NOMO-1 (cell line): ENCODE measurements around the gene SMAD3.

Experiments used
- DNase-seq, 2 experiments: peaks; one replicate each; lab custom pipeline; 2025; ENCODE audit not compliant: unreplicated experiment in 2 of 2; lab: John Stamatoyannopoulos, UW

The SMAD3 gene

DNA sequence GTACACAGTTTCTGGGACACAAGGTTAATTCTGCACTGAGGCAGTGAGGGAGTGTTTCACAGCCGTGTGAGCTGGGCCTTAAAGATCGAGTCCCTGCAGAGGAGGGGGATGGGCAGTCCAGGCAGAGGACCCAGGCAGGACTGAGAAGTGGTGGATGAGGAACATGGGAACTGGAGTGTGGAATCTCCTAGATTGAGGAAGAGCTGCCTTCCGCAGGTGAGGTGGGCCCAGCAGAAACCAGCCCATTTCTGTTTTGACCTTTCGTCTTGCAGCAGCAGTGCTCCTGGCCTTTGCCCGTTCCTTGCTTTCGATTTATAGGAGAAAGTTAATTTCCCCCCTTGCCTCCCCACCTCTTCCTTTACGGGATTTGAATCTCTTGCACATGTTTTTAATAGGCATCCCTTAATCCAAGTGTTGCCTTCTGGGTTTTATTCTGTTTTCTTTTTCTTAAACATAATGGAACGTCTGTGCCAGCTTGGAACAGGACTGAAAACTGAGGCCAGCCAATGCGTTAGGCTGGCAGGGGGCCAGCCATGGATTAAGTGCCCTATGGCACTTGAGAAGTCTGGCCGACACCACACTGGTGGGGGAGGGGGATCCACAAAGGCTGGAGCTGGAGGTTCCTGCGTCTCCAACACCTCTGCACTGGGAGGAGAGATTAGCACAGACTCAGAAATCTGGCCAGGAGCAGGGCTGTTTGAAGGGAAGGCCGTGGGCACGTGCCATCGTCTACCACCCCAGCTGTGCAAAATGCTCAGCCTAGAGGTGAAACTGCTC, 111.0 kb downstream of the SMAD3 start:
- no peak for DNase-seq

DNA sequence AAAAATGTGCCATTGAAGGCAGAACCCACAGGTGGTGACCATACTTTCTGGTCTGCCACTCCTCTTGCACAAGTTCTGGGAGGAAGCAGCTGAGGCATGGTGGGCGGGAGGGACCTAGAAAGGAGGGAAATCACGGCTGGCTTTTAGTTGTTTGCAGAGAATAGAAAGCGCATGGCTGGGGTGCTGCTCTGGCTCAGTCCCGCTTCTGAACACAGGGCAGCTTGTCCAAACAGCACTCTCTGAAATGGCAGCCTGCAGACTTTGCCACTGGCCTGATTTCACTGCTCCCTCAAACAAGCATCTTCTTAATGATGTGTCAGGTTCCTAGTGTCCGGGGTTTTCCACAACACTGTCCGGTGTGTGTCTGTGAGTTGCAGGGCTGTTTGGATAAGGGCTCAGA, 112.3 kb downstream of the SMAD3 start:
- peak in 1 of 2 experiments; percentile 23 for DNase-seq

DNA sequence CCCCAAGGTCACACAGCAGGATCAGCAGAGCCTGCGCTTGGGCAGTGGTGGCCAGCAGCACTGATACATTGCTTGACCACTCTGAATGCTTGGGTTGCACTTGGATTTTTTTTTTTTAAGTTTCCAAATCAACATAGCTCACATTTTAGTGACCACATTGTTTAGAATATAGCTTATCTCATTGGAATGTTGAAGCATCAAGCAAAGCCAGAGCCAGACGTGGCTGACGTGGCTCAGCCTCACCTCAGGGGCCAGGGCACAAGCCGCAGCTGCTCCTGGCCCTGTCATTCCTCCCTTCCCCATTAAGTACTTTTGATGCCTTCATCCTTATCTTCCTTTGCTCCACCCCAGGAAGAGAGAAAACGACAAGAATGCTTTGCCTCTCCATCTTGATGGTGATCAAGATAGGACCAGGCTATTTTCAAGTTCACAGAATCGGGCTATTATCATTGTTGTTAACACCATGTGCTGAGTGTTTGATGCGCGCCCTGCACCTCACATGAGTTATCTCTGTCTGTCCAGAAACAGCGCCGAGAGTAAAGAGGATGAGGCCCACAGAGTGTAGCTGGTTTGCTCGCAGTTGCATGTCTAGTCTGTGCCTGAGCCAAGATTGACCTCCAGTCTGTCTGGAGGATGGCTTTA, 113.3 kb downstream of the SMAD3 start:
- no peak for DNase-seq

DNA sequence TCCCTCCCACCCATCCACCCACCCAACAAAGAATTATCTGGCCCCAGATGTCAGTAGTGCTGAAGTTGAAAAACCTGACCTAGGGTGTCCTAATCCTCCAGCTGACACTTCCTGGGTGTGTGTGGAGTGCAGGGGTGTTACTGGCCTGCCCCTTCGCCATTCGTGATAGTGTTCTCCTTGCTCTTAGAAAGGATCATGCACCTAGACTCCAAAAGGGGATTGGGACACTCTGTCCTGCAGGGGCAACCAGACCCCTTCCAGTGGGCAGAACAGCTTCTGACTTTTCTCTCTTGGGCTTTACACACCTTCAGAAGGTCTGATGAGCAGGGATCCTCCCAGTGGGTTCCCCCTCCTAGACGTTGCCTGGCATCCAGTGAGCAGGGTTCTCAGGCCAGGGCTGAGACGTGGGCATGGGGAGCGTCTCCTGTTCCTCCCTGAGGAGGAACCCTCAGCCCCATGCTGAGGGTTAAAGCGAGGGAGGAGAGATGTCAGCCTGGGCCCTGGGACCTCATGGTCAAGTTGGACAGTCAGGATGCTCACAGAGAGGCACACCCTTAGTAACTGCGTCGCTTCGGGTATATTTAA, 114.1 kb downstream of the SMAD3 start:
- no peak for DNase-seq

DNA sequence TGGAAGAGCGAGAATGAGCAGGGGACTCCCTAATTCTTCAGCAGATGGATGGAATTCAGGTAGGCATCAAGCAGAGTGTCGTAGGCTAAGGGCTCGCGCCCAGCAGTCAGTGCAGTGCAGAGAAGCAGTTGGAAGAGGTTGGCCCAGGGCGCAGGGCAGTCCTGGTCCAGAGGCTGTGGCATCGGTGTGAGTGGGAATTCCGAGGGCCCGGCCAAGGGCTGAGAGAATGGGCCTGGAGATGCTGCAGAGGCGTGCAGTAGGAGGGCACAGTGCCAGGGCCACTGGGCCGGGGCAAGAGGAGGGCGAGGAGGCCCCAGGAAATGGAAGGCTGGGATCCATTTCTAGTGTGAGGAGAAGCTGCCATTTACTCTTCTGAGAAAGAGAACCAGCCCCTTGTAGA, 114.6 kb downstream of the SMAD3 start:
- DNase-seq, result no peak

DNA sequence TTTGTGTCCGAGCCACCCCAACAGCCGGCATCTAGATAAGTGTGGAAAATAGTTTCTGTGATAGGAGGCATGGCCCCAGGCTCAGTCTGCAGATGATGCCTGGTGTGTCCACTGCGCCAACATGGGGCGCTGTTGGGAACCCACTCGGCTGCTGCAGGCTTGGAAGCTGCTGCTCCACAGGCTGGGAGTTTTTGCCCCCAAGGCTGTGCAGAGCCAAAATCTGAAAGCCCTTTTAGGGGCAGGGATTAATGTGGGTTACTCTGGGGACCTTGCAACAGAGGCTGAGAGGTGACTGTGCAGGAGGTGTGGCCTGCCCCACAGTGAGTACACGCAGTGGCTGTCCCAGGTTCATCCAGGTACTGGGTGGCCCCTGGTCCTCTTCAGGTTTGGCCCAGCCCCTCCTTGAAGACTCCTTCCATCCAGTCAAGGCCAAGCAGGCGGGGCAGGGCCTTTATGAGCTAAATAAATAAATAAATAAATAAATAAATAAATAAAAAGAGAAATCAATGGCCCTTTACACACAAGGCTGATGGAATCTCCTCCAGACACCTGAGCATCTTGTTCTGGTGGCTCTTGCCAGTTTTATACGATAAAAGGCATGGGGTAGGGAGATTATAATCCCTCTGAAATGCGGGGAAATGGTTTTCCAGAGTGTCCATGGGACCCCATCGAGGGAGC, 115.3 kb downstream of the SMAD3 start:
- no peak for DNase-seq

DNA sequence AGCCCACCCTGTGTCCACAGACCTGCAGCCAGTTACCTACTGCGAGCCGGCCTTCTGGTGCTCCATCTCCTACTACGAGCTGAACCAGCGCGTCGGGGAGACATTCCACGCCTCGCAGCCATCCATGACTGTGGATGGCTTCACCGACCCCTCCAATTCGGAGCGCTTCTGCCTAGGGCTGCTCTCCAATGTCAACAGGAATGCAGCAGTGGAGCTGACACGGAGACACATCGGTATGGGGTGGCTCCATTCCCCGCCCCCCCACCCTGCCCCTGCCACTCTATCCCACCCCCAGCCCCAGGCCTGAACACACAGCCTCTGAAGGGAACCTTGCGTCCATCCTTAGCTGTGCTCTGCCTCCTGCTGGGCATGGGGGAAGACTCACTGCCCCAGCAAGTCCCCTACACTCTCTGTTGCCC, 115.8 kb downstream of the SMAD3 start:
- DNase-seq, result no peak

DNA sequence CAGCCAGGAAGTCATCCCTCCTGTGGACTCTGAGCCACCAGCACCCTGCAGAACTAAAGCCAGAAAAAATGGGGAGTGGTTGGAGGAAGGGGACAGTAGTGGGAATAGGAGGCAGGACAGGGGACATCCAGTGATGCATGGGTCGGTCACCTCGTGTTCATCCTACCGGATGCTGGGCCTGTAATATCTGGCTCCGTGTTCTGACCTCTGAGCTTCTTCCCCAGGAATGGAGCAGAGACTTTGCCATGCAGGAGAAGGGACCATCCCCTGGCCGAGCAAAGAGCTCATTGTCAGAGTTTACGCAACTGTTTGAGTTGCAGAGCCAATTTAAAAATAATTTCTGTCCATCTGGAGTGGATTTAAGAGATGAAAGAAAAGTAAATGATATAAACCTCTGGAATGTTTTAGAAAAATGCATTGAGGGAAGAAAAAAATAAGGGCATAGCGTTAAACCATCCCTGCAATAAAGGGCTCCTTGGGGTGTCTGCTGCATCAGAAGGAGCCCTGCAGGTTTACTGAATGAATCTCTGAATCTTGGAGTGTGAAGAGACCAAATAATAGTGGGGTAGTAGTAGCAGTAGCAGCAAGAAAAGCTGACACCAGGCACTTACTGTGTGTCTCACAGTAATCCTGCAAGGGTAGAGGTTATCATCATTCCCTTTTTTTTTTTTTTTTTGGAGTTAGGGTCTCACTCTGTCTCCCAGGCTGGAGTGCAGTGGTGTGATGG, 118.2 kb downstream of the SMAD3 start:
- no peak for DNase-seq

DNA sequence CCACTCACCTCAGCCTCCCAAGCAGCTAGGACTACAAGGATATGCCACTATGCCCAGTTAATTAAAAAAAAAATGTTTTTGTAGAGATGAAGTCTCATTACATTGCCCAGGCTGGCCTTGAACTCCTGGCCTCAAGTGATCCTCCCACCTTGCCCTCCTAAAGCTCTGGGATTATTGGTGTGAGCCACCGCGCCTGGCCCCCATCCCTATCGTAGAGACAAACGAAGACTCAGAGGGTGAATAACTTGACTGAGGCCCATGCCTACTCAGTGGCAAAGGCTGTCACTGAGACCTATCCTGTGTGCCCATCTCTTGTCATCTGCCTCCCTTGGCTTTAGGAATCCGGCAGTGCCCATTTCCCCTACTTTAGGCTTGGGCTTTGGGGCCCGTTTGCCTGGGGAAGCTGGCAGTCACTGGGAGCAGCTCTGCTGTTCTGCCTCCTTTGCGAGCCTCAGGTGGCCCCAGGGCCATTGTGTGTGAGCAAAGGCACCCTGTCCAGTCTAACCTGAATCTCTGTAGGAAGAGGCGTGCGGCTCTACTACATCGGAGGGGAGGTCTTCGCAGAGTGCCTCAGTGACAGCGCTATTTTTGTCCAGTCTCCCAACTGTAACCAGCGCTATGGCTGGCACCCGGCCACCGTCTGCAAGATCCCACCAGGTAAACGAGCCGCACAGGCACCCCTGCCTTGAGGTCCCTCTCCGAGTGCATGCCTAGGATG, 119.0 kb downstream of the SMAD3 start:
- DNase-seq, result no peak

DNA sequence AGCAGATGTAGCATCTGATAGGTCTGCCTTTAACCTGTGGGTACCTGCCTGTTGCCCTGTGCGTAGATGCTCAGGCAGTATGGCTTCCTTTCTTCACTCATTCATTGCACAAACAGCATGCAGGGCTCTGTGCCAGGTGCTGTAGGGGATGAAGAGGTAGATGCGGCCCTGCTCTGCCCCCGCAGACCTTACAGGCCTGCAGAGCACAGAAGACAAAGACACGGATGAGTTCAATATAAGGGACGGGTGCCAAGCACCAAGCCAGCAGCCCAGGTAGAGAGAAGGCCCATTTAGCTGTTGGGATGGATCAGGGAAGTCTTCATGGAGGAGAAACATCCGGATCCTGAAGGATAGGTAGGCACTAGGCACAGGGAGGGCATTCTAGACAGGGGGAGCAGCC, 119.6 kb downstream of the SMAD3 start:
- no peak for DNase-seq

DNA sequence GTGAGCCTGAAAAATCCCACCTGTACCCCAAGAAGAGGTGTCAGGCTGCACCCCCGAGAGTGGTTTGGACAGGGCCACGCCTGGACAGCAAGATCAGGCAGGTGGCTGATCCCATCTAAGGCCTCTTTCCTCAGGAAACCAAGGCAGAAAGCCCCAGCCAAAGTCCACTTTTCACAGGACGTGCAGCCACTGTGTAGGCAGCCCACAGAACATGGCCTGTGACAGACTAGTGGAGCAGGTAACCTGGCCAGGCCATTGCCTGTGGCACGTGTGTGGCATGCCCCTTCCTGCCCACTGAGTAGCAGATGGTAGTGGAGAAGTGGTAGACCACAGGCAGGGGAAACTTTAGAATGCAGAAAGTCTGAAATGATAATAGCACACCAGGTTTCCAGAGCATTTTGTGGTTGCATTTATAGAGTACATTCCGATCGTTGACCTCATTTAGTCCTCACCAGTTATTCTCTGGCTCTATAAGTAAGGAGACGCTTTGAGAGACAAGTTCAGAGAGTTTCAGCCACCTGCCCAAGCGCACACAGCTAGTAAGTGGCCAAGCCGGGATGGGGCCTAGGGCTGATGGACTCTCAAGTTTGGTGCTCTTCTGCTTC, 120.3 kb downstream of the SMAD3 start:
- DNase-seq, result no peak

DNA sequence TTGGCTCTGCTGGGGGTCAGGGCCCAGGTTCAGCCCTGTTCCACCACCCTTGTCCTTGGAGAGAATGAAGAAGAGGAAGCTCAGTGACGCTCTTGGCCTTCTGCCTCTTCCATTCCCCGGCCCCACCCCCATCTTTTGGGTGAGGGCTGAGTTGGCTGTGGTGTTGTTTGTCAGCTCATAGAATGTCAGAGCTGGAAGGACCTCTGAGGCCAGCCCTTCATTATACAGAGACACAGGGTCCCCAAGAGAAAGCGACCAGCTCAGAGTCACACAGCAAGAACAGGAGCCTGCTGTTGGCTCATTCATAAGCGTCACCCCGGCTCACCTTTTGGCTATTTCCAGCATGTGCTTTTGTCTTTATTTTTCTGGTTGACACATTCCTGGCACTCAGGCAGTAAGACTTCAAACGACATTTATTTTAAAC, 120.8 kb downstream of the SMAD3 start:
- DNase-seq, result no peak

DNA sequence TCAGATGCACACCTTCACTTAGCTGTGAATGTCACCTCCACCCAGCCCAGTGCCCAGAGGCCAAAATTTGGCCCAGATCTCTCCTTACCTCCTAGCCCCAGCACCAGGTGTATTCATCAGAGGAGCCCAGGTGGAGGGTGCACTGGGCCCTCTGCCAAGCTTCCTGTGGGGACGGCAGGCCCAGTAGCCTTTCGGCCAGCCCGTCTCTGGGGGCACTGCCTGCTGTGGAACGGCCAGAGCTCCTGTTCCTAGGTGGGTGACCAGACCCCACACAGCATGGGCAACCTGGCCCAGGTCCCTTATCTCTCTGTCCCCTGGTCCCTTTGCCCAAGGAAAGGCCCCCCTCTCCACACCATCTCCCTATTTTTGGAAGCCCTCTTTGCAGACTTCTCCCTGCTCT, 121.3 kb downstream of the SMAD3 start:
- DNase-seq, result no peak

DNA sequence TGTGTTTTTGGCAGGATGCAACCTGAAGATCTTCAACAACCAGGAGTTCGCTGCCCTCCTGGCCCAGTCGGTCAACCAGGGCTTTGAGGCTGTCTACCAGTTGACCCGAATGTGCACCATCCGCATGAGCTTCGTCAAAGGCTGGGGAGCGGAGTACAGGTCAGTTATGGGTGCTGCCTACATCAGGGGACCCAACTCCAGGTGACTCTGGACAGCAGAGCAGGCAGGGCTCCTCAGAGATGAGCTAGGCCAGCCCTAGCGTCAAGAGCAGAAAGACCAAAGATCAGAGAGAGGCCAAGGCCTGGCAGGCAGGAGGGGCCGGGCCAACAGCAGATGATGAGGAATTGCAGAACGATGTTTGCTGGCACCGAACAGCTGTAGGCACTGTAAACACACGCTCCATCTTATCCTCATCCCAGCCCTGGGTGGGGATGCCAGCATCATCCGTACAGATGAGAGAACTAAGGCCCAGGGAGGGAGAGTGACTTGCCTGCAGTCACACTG, 122.0 kb downstream of the SMAD3 start:
- DNase-seq, result no peak

DNA sequence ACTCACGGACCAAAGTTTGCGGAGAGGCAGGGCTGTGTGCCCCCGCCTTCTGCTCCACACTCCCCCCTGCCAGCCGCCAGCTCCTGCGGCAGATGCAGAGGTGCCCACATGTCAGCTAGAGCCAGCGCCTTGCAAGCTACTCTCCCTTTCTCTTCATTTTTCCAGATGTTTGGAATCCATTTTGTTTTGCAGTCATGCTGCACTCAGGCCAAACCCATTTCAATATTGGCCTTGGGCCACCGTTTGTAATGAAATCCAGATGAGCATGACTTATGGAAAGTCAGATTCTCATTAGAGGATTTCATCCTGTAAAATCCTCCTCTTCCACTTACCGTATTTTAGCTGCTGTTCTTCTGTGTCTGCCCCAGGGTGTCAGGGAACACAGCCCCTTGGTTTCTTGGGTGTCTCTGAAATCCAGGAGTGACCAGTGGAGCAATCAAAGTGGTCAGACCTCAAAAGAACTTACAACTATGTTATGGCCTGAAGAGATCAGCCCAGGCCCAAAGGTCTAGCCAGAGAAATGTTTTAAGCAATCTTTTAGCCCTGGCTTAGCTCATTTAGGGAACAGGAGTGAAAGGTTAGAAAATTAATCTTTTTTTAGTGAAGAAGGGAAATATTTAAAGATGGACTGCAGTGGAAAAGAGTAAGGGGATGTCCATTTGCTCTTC, 123.3 kb downstream of the SMAD3 start:
- DNase-seq, result no peak

DNA sequence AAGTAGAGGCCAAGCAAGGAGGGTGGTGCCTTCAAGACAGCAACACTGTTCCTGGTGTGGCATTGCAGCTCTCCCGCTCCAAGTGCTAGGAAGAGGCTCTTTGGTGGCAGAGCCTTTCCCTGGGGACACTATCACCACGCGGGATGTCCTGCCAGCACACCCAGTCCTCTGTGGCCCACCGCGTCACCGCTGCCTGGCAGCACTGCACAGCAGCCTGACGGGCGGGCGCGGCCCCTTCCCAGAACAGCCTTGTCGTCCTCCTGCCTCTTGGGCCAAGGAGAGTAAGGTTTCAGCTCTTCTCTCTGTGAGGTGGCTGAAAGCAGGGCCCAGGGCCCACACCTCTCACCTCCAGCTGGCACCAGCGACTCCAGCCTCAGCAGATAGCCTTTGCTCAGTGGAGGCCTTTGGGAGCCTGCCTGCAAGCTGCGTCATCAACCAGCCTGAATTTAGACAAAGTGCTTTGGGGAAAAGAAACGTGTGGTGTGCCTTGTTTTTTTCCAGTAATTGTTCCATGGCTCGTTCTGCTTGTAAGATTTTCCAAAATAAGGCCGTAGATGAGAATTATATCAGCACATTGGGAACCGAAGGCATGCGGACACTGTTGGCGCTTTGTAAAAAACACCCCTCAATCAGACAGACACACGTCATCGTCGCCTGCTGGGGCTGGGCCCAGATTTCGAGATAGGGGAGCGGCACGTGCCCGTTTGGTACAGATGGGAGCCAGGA, 124.1 kb downstream of the SMAD3 start:
- DNase-seq, result no peak

DNA sequence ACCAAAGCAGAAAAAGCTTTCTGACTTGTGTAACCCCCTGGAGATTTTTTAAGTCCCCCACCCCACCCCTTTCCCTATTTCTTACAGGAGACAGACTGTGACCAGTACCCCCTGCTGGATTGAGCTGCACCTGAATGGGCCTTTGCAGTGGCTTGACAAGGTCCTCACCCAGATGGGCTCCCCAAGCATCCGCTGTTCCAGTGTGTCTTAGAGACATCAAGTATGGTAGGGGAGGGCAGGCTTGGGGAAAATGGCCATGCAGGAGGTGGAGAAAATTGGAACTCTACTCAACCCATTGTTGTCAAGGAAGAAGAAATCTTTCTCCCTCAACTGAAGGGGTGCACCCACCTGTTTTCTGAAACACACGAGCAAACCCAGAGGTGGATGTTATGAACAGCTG, 124.9 kb downstream of the SMAD3 start:
- DNase-seq, result no peak

DNA sequence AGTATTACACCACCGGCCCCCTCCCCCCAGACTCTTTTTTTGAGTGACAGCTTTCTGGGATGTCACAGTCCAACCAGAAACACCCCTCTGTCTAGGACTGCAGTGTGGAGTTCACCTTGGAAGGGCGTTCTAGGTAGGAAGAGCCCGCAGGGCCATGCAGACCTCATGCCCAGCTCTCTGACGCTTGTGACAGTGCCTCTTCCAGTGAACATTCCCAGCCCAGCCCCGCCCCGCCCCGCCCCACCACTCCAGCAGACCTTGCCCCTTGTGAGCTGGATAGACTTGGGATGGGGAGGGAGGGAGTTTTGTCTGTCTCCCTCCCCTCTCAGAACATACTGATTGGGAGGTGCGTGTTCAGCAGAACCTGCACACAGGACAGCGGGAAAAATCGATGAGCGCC, 125.4 kb downstream of the SMAD3 start:
- DNase-seq, result no peak
